Gastrocnemius medialis (tissue), 4 donors: ENCODE measurements around the gene LYRM9. TPM values are rescaled to one million over a fixed set of nuclear protein-coding genes. Genes with fewer than 3 reads are reported as not detected.

ENCODE experiments used
- ATAC-seq, 2 donors: fragments of 150-250 bp; one replicate each; pipeline ENCODE4 v1.9.1; 2016
- DNase-seq, 2 donors: peaks; one replicate each; pipeline ENCODE4 v3.0.0-alpha.2; 2019
- H3K27ac ChIP-seq, 4 donors: fragments of 200-600 bp; sonication (generic); 1 replicate in 1 of 4; 2 replicates in 3 of 4; pipeline ENCODE4 v1.5.1; 2016 to 2018; ENCODE audit warnings: mild to moderate bottlenecking in 2 of 4, moderate library complexity in 1 of 4
- H3K27me3 ChIP-seq, 3 donors: fragments of 200-600 bp; sonication (generic) in 2 of 3; 1 replicate in 1 of 3; 2 replicates in 2 of 3; pipeline versions ENCODE4 v1.5.1 to v1.6.0; 2016 to 2019; ENCODE audit warnings: mild to moderate bottlenecking in 1 of 3, moderate library complexity in 1 of 3
- H3K36me3 ChIP-seq, 2 donors: fragments of 200-600 bp; sonication (generic) in 1 of 2; one replicate each; pipeline ENCODE4 v1.5.1; 2017 to 2018
- H3K4me1 ChIP-seq, 2 donors: fragments of 200-600 bp; sonication (generic) in 1 of 2; one replicate each; pipeline ENCODE4 v1.5.1; 2016 to 2017; ENCODE audit warnings: mild to moderate bottlenecking in 2 of 2
- H3K4me3 ChIP-seq, 4 donors: fragments of 200-600 bp; sonication (generic) in 3 of 4; 1 replicate in 1 of 4; 2 replicates in 3 of 4; pipeline ENCODE4 v1.5.1; 2016 to 2019; ENCODE audit warnings: mild to moderate bottlenecking in 2 of 4
- H3K9me3 ChIP-seq, 3 donors: fragments of 200-600 bp; sonication (generic) in 2 of 3; 1 replicate in 1 of 3; 2 replicates in 2 of 3; pipeline ENCODE4 v1.5.1; 2016 to 2019
- POLR2A ChIP-seq, 2 donors: fragments of 450-650 bp; IDR thresholded peaks; one replicate each; pipeline ENCODE4 v1.6.1; 2017; ENCODE audit warnings: antibody characterized with exemption in 2 of 2, mild to moderate bottlenecking in 2 of 2, moderate library complexity in 2 of 2
- in situ Hi-C, 4 donors: fragments of 200-750 bp; cut with MboI; loops; one replicate each; pipeline versions ENCODE4 v1.15.0 to v1.8.0; 2017; ENCODE audit warnings: low sequenced_read_pairs in 4 of 4
- intact Hi-C: fragments of 100-400 bp; cut with DNase I; formaldehyde crosslinking; loops from one replicate; pipeline ENCODE4 v1.15.1; 2023; ENCODE audit warnings: low total_unique reads
- total RNA-seq, 4 donors: library from RNA; depleted of rRNA; stranded (reverse); fragments of >200 nt; gene quantifications; one replicate each; pipeline versions ENCODE4 v1.1.0 to v1.2.3, GENCODE V29; 2016
- TF ChIP-seq, protein P1 (sequence below), 5 experiments: fragments of 450-650 bp in 3 of 5; fragments of 200-600 bp in 2 of 5; sonication (generic) in 2 of 5; IDR thresholded peaks in 4 of 5; conservative IDR thresholded peaks in 1 of 5; 1 replicate in 4 of 5; 2 replicates in 1 of 5; pipeline ENCODE4 v1.5.1; 2016 to 2019; ENCODE audit warnings: antibody characterized with exemption in 5 of 5, mild to moderate bottlenecking in 3 of 5, moderate library complexity in 3 of 5

LYRM9 gene
- total RNA-seq, 4 donors from 2014 or later = 5.9 to 37.2 (median 9.6) TPM

DNA sequence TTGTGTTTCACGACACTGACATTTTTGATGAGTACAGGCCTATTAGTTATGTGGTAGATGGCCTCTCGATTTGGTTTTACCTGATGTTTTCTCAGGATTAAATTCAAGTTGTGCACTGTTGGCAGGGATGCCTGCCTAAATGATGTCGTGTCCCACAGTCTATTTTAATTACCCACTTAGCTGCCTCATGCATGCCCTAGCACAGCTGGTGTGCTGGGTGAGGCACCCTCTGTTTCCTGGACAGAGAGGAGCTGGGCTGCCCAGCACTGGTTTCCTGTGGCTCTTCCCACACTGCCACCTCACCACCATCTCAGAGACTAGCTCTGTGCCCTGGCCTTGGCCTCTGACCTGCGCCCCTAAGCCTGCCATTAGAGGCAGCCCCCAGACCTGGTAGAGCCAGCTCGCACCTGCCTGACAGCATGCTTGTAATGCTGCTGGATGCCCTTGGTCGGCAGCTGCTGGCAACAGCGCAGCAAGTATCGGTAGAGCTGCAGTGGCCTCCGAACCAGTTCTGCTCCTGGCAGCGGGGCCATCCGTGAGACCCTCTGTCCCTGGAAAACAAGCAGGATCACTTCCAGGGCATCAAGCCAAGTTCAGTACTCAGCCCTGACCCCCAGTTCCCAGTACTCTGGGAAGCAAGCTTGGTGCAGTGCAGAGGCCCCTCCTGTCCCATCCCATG lies 10.9 kb downstream of the LYRM9 start:
- no peaks in the 10 kb centered on the region for H3K27me3 ChIP-seq
- H3K36me3 ChIP-seq = no peaks in the 10 kb centered on the region
- ATAC-seq (no peak), DNase-seq (no peak)
- H3K9me3 ChIP-seq = no peaks in the 10 kb centered on the region
- TF ChIP-seq, protein P1, sequence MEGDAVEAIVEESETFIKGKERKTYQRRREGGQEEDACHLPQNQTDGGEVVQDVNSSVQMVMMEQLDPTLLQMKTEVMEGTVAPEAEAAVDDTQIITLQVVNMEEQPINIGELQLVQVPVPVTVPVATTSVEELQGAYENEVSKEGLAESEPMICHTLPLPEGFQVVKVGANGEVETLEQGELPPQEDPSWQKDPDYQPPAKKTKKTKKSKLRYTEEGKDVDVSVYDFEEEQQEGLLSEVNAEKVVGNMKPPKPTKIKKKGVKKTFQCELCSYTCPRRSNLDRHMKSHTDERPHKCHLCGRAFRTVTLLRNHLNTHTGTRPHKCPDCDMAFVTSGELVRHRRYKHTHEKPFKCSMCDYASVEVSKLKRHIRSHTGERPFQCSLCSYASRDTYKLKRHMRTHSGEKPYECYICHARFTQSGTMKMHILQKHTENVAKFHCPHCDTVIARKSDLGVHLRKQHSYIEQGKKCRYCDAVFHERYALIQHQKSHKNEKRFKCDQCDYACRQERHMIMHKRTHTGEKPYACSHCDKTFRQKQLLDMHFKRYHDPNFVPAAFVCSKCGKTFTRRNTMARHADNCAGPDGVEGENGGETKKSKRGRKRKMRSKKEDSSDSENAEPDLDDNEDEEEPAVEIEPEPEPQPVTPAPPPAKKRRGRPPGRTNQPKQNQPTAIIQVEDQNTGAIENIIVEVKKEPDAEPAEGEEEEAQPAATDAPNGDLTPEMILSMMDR (IDR thresholded peaks at IDR 0.05 in 4 of 5, conservative IDR thresholded peaks at IDR 0.05 in 1 of 5) = no peak
- no peak for TF ChIP-seq POLR2A (IDR thresholded peaks at IDR 0.05)
- H3K27ac ChIP-seq = no peak overlapping the region
- in situ Hi-C loops (loop anchor here in 2 of 4 donors (10.0 to 25.0 kb wide), 4 partner anchors 95 to 520 kb away; no protein-coding TSS in a partner anchor), intact Hi-C loops (no loop called here)
- no peaks in the 10 kb centered on the region for H3K4me1 ChIP-seq
- no peak overlapping the region for H3K4me3 ChIP-seq

DNA sequence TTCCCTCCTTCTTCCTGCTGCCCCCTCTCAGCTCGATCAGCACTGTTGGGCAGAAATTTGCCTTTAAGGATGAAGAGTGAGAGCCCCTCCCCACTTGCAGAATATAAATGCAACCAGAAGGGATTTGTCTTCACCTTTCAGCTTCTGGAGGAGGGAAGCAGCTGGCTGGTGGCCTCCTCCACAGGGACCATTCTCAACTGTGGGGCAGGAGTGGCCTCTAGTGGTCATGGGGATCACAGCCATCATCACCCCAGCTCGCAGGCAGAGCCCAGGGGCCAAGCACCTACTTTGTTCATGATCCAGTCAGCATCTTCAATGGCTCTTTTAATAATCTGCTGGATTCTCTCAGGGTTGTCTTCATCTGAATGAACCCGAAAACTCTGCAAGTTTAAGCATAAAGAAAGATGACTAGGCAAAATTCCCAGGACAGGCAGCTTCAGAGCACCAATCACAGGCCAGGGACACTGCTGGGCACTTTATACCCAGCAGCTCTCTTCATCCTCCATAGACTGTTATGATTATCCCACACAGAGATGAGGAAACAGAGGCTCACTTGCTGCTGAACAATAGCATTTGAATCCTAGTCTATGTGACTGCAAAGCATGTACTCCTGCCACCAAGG lies 13.1 kb downstream of the LYRM9 start:
- Histone ChIP-seq H3K9me3 (no peaks in the 10 kb centered on the region), H3K4me3 (no peak overlapping the region), H3K4me1 (no peaks in the 10 kb centered on the region), H3K27ac (no peak overlapping the region), H3K27me3 (no peaks in the 10 kb centered on the region), H3K36me3 (no peaks in the 10 kb centered on the region)
- peak; percentile 62 to 72 for ATAC-seq
- intact Hi-C loops = loop anchor here (2.0 kb wide), 1 partner anchor 119 kb away; no protein-coding TSS in a partner anchor
- peak; percentile 26 to 27 for DNase-seq
- in situ Hi-C loops = loop anchor here in 2 of 4 donors (10.0 to 25.0 kb wide), 4 partner anchors 93 to 518 kb away; no protein-coding TSS in a partner anchor
- TF ChIP-seq POLR2A (IDR thresholded peaks at IDR 0.05) = no peak
- TF ChIP-seq, protein P1 (IDR thresholded peaks at IDR 0.05 in 4 of 5, conservative IDR thresholded peaks at IDR 0.05 in 1 of 5) = peak; percentile 29 to 70 (median 61)

DNA sequence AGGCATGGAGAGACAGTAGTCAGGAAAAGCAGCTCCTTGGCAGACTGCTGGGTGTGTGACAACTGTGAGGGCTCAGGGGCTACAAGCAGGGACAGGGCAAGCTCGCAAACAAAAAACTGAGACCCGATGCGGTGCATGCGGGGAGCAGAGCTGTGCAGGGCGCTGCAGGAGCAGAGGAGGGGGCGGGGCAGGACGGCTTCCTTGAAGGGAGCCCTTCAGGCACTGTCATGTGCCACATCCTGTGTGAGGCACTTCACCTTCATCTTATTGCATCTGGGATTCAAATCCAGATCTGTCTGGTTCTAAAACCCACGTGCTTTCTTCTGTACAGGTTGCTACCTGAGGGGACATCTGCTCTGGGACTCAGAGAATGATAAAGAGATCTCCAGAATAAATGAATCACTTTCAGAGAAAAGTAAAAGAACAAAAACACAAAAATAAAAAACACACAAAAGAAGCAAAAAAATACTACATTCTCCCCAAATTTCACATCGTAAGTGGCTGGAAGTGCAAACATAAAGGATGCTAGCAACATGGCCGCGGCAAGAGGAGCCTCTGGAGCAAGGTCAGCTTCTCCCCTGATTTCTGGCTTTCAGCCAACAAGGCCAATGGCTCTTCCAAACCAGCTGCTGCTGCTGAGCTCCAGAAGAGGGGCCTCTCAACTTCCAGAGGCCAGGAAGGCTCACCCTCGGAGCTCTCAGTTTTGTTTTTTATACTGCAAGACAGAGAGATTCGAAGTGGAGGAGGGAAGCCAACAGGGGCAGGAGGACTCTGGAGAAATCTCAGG lies 14.2 kb downstream of the LYRM9 start:
- no peak overlapping the region for H3K4me3 ChIP-seq
- DNase-seq (no peak), ATAC-seq (no peak)
- H3K27me3 ChIP-seq = no peaks in the 10 kb centered on the region
- H3K27ac ChIP-seq = no peak overlapping the region
- intact Hi-C loops (no loop called here), in situ Hi-C loops (loop anchor here in 2 of 4 donors (25.0 kb wide), 3 partner anchors 92 to 517 kb away; no protein-coding TSS in a partner anchor)
- H3K4me1 ChIP-seq = no peaks in the 10 kb centered on the region
- H3K9me3 ChIP-seq = no peaks in the 10 kb centered on the region
- TF ChIP-seq, protein P1 (IDR thresholded peaks at IDR 0.05 in 4 of 5, conservative IDR thresholded peaks at IDR 0.05 in 1 of 5) = no peak
- TF ChIP-seq POLR2A (IDR thresholded peaks at IDR 0.05) = no peak
- no peaks in the 10 kb centered on the region for H3K36me3 ChIP-seq

DNA sequence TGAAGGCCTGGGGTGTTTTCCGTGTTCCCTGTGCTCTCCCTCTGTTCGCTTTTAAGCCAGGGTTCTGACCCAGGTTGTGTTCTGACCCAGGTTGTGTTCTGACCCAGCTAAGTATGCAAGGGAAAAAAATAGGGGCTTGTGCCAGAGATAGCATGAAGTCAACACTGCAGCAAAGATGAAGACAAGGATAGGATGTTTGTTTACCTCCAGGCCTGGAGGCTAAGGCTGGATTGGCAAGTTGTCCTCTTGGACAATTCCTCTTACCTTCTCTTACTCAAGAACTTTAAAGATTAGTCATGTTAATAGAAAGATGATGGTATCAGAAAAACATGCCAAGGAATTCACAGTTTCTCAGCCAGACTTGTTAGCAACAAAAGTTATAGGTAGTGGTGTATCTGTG lies 19.4 kb downstream of the LYRM9 start:
- in situ Hi-C loops (no loop called here), intact Hi-C loops (no loop called here)
- no peak for DNase-seq
- H3K4me3 ChIP-seq = no peak overlapping the region
- no peak for ATAC-seq
- no peaks in the 10 kb centered on the region for H3K4me1 ChIP-seq
- no peak for TF ChIP-seq POLR2A (IDR thresholded peaks at IDR 0.05)
- TF ChIP-seq, protein P1 (IDR thresholded peaks at IDR 0.05 in 4 of 5, conservative IDR thresholded peaks at IDR 0.05 in 1 of 5) = no peak
- H3K36me3 ChIP-seq = no peaks in the 10 kb centered on the region
- no peaks in the 10 kb centered on the region for H3K27me3 ChIP-seq
- H3K27ac ChIP-seq = no peak overlapping the region
- no peaks in the 10 kb centered on the region for H3K9me3 ChIP-seq
